Stimulated activated CD4-positive, alpha-beta T cell treated with anti-CD3 and anti-CD28 coated beads, Interleukin-1b, Interleukin-23, amount 100 ng/mL, for 1 hour (primary cell): ENCODE results near the gene WFDC6.

Experiments used
- DNase-seq, 2 donors: peaks; one replicate each; pipeline ENCODE4 v3.0.0-alpha.2; 2020; ENCODE audit warnings: low read depth in 2 of 2

The WFDC6 gene

GRCh38 chr20:45515147-45515913 is 24.0 kb downstream of the WFDC6 start, which contains the start of gene SPINT3:
TSS of gene SPINT3 (minus strand) at chr20:45515622. CDS start at chr20:45515608, 14 bp downstream.
- DNase-seq, result no peak

GRCh38 chr20:45510242-45510862 is 28.9 kb downstream of the WFDC6 start:
- DNase-seq, result no peak

DNA sequence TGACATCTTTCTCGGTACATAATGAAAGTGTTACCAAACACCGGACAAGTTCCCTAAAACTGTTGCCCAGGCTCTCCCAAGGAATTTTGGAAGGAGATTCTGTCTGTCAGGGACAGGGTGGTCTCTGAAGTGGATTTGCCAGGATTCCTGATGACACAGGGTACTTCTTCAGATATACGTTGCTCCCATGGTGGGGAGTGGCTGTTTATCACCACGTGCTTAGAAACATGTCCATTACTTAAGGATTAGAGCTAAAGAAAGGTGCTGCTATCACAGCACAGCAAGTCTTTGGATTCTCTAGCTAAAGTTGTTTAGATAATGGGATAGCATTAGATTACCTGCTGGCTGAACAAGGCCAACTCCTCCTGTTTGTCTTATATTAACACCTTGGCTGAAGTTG is 30.2 kb downstream of the WFDC6 start:
- DNase-seq, result no peak

- DNase-seq, result no peak
These were observed 31.0 kb downstream of the WFDC6 start for GRCh38 chr20:45508068-45508886.

DNA sequence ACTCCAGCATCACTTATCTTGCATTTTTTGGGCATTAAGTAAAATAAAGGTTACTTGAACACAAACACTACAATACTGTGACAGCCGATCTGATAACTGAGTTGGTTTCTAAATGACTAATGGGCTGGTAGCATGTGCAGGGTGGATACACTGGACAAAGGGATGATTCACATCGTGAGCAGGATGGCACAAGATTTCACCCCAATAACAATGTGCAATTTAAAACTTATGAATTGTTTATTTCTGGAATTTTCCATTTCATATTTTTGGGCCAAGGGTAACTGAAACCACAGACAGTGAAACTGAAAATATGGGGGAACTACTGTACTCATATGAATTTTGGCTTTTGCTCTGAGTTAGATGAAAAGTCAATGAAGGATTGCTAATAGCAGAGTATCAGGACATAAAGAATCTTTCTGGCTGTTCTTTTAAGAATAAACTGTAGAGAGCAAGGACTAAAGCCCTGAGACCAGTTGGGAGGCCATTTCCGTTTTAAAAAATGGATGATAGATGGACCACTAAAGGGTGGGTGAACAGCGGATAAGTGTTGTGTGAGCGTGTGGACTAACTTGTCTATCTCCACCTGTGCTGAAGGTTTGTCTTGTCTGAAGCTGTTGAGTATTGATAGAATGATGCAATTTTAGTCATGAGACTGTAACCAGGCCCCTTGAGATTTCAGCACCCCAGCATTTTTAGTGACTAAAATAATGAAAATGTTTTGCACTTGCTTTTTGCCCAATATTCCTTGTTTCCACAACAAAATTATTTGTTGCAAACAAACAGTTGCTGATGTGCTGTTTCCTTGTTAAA is 32.1 kb downstream of the WFDC6 start:
- no peak for DNase-seq

- DNase-seq, result no peak
These were observed 32.9 kb downstream of the WFDC6 start for GRCh38 chr20:45506398-45506797.

- no peak for DNase-seq
These were observed 35.9 kb downstream of the WFDC6 start for GRCh38 chr20:45503403-45503802.

DNA sequence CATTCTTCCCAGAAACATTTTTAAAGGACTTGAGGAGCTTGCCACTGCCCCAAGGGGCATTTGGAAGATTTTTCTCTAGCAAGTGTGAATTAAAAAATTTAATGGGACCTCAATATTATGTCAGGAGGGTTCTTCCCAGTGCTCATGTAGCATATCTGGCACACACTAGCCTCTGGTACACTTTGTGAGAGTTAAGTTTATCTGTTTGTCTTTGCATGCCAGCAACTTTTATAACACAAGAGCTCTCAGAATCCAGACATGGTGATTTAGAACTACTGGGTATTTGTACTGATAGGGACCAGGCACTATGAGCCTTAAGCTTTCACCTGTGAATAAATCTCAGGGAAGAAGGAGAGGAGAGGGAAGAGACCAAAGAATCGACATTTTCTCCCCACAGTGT is 36.7 kb downstream of the WFDC6 start:
- DNase-seq, result no peak

- no peak for DNase-seq
These were observed 37.7 kb downstream of the WFDC6 start for GRCh38 chr20:45501600-45501999.

DNA sequence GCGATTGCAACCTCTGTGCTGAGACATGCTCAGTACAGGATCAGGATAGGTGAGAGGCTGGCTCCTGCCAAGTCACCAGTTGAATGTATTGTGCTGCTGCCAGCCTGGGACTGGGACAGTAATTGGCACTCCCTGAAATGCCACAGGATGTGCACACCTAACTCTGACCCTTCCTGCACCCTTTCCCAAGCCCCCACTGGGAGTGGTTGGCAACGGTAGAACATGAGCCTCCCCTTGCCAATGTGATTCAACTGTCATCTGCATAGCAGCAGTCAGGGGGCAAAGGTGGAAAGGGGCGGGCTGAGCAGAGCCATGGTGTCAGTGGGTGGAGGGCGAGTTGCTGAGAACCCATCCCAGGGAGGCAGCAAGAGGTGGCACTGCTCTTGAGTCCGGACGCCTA is 39.3 kb downstream of the WFDC6 start:
- no peak for DNase-seq

DNA sequence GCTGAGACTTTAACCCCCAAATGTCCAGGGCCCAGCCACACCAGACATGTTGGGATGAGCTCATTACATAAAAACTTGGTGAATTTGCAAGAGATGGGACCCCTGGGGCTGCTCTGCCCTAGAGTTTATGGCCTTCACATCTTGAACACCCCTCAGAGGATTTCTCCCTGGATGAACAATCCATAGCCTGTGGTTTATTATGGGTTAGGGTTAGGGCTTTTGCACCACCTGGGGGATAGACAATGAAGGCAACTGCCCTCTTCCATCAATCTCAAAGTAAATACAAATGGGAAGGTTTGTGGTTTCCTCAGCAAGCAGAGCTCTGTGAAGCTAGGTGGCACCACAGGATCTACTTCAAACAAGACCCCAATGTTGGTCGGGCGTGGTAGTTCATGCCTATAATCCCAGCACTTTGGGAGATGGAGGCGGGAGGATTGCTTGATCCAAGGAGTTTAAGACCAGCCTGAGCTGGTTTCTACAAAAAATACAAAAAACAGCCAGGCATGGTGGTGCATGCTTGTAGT is 41.2 kb downstream of the WFDC6 start:
- no peak for DNase-seq

DNA sequence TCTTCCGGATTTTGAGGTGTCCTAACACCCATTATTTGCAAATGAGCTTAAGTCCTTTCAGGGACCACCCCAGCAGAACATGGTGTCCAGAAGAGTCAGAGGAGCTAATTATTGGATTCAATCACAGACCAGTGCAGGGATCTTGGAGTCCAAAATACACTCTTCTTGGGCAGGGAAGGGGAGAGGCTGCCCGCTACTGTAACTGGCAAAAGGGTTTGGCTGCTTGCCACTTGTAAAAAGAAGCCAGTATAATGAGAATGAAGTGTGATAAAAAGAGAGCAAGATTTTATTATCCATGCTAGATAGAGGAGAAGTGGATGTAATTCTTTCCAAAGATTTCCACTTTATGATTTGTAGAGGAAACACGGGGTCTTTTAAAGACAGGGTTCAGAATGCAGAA is 43.1 kb downstream of the WFDC6 start:
- no peak for DNase-seq

DNA sequence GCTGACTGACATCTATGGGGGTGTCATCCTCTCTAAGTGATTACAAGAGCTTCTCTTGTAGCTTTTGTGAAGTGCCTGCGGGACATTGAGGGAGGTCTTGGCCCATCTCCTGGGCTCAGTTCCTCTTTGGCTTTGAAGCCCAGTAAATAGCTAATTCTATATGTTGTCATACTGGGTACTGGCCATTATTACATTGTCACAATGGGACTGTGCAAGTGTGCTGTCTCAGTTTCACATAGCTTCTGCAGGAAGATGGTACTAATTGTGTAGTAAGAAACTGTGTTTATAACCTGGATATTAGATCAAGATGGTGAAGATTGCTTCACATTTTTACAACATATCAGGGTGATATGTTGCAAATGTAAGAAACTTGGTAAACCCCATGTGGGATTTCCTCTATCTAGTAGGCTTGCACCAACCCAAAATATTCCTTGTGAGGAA is 43.8 kb downstream of the WFDC6 start:
- no peak for DNase-seq

GRCh38 chr20:45489083-45489531 is 50.2 kb downstream of the WFDC6 start:
- no peak for DNase-seq

DNA sequence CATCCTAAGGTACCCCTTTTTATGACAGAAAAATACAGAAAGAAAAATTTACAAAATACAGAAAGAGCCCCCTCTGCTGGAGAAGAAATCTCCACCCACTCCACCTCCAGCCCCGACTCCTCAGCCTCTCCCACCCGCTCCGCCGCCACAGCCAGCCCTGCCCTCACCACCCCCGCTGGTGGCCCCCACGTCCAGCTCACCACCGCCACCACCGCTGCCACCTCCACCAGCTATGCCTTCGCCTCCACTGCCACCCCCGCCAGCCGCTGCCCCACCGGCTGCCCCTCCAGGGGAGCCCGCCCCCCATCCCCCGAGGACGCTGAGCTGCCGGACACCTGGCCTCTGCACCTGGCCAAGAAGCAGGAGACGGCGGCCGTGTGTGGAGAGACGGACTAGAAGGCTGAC is 52.0 kb downstream of the WFDC6 start:
- DNase-seq, result no peak

GRCh38 chr20:45485388-45485787 is 53.9 kb downstream of the WFDC6 start:
- DNase-seq, result no peak

- DNase-seq, result no peak
These were observed 54.6 kb downstream of the WFDC6 start for GRCh38 chr20:45484676-45485075.
